Fibroblast of mammary gland (primary cell): ENCODE data around the gene PRKRIP1.

ENCODE experiments used
- DNase-seq: peaks from one replicate; pipeline ENCODE4 v3.0.0-alpha.2; 2010; ENCODE audit warnings: low read depth
- H3K4me3 ChIP-seq: 2 replicates; pipeline ENCODE4 v1.5.1; 2011; ENCODE audit warnings: low read depth, mild to moderate bottlenecking, low read length, moderate library complexity; ENCODE audit not compliant: control insufficient read depth
- TF ChIP-seq, protein P1 (sequence below): conservative IDR thresholded peaks from 2 replicates; pipeline ENCODE4 v1.5.1; 2011; ENCODE audit warnings: low read depth, low read length, inconsistent platforms; ENCODE audit not compliant: control insufficient read depth, insufficient read depth

The PRKRIP1 gene

DNA sequence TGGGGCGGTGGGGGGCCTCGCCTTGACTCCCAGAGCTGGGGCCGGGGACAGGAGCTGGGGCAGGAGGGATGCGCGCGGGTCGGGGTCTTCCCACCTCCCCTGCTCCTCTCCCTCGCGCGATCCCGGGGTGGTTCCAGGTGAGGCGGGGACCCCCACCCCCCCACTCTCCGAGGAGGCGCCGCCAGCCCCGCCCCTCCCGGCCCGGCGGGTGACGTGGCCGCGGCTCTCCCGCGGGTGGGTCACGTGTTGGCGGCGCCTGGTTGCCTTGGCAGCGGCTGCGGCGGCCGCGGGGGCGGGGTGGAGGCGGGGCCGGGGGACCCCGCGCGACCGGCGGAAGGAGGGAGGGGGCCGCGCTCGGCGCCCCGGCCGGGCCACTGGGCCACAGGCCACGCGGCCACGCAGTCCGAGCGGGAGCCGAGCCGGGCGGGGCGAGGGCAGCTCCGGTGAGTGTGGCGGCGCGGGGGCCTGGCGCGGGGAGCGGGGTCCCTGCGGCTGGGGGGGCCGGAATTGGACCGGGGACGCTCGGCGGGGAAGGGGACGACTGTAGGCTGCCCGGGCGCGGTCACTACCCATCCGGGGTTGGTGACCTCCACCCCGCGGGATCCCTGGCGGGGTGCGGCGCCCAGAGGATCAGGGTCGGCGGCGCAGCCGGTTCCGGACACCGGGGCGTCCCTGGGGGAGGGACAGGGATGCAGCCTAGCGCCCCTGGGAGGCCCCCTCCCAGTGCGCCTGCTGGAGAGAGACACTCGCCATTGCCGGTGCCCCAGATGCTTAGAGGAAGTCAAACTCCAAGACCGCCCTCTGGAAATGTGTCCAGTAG, 37.3 kb downstream of the PRKRIP1 start, which contains the start of gene ORAI2:
Gene ORAI2 (plus strand): TSS at position 357 of the 820 bp plus-strand sequence. CDS start 5,382 bp downstream, outside the sequence.
- TF ChIP-seq, protein P1, sequence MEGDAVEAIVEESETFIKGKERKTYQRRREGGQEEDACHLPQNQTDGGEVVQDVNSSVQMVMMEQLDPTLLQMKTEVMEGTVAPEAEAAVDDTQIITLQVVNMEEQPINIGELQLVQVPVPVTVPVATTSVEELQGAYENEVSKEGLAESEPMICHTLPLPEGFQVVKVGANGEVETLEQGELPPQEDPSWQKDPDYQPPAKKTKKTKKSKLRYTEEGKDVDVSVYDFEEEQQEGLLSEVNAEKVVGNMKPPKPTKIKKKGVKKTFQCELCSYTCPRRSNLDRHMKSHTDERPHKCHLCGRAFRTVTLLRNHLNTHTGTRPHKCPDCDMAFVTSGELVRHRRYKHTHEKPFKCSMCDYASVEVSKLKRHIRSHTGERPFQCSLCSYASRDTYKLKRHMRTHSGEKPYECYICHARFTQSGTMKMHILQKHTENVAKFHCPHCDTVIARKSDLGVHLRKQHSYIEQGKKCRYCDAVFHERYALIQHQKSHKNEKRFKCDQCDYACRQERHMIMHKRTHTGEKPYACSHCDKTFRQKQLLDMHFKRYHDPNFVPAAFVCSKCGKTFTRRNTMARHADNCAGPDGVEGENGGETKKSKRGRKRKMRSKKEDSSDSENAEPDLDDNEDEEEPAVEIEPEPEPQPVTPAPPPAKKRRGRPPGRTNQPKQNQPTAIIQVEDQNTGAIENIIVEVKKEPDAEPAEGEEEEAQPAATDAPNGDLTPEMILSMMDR: no peak
- DNase-seq: peak; percentile 43
- H3K4me3 ChIP-seq: peak within 1 kb of the TSS; percentile 65

DNA sequence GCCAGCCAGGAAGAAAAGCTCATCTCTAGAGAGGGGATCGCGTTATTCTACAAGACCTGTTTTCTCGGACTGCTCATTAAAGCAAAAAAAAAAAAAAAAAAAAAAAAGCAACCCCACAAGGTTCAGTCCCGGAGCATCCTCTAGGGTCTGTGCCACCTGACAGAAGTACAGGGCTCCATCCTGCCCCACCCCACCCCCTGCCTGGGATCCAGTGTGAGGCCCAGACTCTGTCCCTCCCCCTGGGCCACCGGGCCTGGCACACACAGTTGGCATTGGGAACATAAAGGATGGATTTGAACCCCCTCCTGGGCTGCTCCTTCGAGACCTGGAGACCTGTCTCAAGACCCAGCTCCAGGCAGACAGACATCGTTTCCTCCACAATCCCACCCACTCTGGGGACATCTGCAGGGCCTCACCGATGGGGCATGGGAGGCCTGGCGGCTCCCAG, 37.9 kb downstream of the PRKRIP1 start:
- peak overlapping the region; percentile 65 for H3K4me3 ChIP-seq
- DNase-seq: peak; percentile 38
- TF ChIP-seq, protein P1: no peak

DNA sequence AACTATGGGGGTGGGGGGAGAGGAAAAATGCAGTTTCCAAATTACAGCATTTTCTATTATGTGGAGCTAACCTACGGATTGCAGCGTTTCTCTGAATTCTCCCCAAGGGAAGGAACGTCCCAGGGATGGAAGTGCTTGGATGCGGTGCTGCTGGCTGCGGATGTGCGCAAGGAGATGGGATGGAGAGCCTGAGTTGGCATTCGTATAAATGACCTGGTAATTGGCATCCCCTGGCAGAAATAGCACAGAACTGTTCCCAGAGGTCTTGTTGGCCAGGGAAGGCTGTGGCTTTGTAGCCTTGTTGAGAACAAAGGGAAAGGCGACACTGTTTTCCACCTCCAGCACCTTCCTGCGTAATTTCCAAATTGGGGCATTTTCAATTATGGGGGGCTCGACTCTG, 40.0 kb downstream of the PRKRIP1 start:
- H3K4me3 ChIP-seq: no peak overlapping the region
- TF ChIP-seq, protein P1: no peak
- no peak for DNase-seq

DNA sequence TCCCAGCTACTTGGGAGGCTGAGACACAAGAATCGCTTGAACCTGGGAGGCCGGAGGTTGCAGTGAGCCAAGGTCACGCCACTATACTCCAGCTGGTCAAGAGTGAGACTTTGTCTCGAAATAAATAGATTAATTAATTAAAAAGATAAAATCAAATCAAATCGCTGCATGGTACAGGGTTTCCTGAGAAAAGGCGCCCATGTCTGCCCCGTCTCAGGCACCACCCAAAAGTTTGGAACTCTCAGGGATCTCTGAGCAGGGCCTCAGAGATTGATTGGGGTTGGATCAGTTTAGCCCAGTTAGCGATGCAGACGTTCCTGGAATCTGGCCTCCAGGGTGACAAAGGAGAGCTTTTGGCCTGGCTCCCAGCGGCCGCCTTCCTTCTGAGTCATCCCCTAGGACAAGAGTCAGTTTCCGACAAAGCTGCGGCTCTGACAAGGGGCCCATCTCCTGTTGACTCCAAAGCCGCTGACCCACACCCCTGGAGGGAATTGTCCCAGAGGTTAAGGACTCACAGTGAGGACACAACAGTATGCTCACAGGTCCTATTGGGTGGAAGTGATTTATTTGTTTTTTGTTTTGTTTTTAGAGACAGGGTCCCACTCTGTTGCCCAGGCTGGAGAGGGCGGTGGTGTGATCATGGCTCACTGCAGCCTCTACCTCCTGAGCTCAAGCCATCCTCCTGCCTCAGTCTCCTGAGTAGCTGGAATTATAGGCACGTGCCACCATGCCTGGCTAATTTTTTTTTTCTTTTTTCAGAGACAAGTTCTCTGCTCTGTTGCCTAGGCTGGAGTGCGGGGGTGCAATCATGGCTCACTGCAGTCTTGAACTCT, 44.0 kb downstream of the PRKRIP1 start:
- DNase-seq: peak; percentile 77
- H3K4me3 ChIP-seq: no peak overlapping the region
- TF ChIP-seq, protein P1: no peak

DNA sequence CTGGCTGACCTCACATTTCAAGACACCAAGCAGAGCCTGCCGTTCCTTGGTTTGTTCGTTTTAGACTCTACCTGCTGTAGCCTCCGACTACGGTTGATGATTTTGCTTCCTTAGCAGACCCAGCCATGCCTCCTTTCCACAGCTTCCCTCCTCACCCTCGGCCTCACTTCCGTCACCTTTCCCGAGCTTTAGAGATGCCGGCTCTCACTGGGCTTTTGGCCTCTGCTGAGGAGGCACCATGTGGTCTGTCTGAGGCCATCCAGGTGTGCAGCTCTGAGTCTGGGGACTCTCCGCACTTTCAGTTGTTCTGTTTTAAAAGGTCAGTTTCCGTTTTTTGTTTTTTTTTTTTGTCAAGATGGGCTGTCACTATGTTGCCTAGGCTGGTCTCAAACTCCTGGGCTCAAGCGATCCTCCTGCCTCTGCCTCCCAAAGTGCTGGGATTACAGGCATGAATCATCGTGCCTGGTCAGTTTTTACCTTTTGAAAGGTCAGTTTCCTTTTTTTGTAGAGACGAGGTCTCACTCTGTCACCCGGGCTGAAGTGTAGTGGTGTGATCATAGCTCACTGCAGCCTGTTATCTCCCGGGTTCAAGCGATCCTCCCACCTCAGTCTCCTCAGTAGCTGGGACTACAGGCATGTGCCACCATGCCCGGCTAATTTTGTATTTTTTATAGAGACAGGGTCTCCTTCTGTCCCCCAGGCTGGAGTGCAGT, 49.0 kb downstream of the PRKRIP1 start:
- no peak for DNase-seq
- no peak overlapping the region for H3K4me3 ChIP-seq
- TF ChIP-seq, protein P1: no peak

DNA sequence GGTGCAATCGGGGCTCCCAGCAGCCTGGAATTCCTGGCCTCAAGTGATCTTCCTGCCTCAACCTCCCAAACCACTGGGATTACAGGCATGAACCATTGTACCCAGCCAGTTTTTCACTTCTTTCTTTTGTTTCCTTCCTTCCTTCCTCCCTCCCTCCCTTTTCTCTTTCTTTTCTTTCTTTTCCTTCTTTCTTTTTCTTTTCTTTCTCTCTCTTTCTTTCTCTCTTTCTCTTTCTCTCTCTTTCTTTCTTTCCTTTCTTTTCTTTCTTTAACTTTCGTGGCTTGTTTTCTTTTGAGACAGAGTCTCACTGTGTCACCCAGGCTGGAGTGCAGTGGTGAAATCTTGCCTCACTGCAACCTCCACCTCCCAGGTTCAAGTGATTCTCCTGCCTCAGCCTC, 49.5 kb downstream of the PRKRIP1 start:
- TF ChIP-seq, protein P1: no peak
- H3K4me3 ChIP-seq: no peak overlapping the region
- DNase-seq: no peak
